ENCODE data around the gene PHF2.

The PHF2 gene

GRCh38 chr9:93619272-93619775, 42.9 kb downstream of the PHF2 start:
- TF ChIP-seq CTCF (IDR thresholded peaks at IDR 0.05; ENCODE audit: low read depth, low read length): no peak
- no peak overlapping the region for H3K4me3 ChIP-seq (ENCODE audit: low read depth, low read length)

- TF ChIP-seq CTCF (IDR thresholded peaks at IDR 0.05; ENCODE audit: low read depth, low read length): no peak
Measured at GRCh38 chr9:93620041-93620506, 43.7 kb downstream of the PHF2 start.

GRCh38 chr9:93620881-93621820, 44.8 kb downstream of the PHF2 start:
- no peak overlapping the region for H3K4me3 ChIP-seq (ENCODE audit: low read depth, low read length)
- no peak for TF ChIP-seq CTCF (IDR thresholded peaks at IDR 0.05; ENCODE audit: low read depth, low read length)

More at GRCh38 chr9:93620041-93620506, 43.7 kb downstream of the PHF2 start:
- no peak overlapping the region for H3K4me3 ChIP-seq (ENCODE audit: low read depth, low read length)

- H3K4me3 ChIP-seq (ENCODE audit: low read depth, low read length): no peak overlapping the region
- TF ChIP-seq CTCF (IDR thresholded peaks at IDR 0.05; ENCODE audit: low read depth, low read length): no peak
Measured at GRCh38 chr9:93621922-93622321, 45.5 kb downstream of the PHF2 start.

- no peak for TF ChIP-seq CTCF (IDR thresholded peaks at IDR 0.05; ENCODE audit: low read depth, low read length)
- H3K4me3 ChIP-seq (ENCODE audit: low read depth, low read length): no peak overlapping the region
Measured at GRCh38 chr9:93622691-93623090, 46.3 kb downstream of the PHF2 start.

- TF ChIP-seq CTCF (IDR thresholded peaks at IDR 0.05; ENCODE audit: low read depth, low read length): no peak
- no peak overlapping the region for H3K4me3 ChIP-seq (ENCODE audit: low read depth, low read length)
Measured at GRCh38 chr9:93623753-93624152, 47.4 kb downstream of the PHF2 start.

- no peak for TF ChIP-seq CTCF (IDR thresholded peaks at IDR 0.05; ENCODE audit: low read depth, low read length)
- H3K4me3 ChIP-seq (ENCODE audit: low read depth, low read length): no peak overlapping the region
Measured at GRCh38 chr9:93624431-93624834, 48.0 kb downstream of the PHF2 start.
